ENCODE measurements around the gene RCAN1.

DNA sequence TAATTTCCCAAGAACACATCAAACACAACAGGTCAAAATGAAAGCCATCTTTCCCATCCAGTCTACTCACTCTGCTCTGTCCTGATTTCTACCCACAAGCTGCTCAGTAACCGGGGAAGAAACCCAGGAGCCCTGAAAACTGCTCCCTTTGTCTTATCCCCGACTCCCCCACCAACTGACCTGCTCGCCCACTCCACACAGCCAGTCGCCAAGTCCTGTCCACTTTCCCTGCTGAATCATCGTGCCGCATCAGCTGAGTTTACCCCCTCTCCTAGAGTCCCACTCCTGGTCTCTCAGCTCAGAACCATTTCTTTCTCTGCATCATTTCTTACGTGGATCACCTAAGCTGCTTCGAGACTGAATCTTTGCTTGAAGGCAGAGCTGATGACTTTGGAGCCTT, 11.2 kb upstream of the RCAN1 start:
- TF ChIP-seq, protein P1, sequence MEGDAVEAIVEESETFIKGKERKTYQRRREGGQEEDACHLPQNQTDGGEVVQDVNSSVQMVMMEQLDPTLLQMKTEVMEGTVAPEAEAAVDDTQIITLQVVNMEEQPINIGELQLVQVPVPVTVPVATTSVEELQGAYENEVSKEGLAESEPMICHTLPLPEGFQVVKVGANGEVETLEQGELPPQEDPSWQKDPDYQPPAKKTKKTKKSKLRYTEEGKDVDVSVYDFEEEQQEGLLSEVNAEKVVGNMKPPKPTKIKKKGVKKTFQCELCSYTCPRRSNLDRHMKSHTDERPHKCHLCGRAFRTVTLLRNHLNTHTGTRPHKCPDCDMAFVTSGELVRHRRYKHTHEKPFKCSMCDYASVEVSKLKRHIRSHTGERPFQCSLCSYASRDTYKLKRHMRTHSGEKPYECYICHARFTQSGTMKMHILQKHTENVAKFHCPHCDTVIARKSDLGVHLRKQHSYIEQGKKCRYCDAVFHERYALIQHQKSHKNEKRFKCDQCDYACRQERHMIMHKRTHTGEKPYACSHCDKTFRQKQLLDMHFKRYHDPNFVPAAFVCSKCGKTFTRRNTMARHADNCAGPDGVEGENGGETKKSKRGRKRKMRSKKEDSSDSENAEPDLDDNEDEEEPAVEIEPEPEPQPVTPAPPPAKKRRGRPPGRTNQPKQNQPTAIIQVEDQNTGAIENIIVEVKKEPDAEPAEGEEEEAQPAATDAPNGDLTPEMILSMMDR (conservative IDR thresholded peaks at IDR 0.05; ENCODE audit: low read depth, low read length): no peak
- TF ChIP-seq POLR2A (IDR thresholded peaks at IDR 0.05; ENCODE audit: low read depth, low read length): no peak
- no peak for TF ChIP-seq MAFK (IDR thresholded peaks at IDR 0.05; ENCODE audit: low read depth, low read length)
- no peak for TF ChIP-seq CEBPB (IDR thresholded peaks at IDR 0.05; ENCODE audit: low read depth, low read length)
- TF ChIP-seq, protein P2, sequence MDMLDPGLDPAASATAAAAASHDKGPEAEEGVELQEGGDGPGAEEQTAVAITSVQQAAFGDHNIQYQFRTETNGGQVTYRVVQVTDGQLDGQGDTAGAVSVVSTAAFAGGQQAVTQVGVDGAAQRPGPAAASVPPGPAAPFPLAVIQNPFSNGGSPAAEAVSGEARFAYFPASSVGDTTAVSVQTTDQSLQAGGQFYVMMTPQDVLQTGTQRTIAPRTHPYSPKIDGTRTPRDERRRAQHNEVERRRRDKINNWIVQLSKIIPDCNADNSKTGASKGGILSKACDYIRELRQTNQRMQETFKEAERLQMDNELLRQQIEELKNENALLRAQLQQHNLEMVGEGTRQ (IDR thresholded peaks at IDR 0.05; ENCODE audit: low read depth, low read length): no peak
- TF ChIP-seq BHLHE40 (IDR thresholded peaks at IDR 0.05; ENCODE audit: low read depth, low read length): no peak
- TF ChIP-seq SMC3 (IDR thresholded peaks at IDR 0.05; ENCODE audit: low read depth, low read length): no peak

Data from IMR-90 (cell line).